GM19468 (cell line): ENCODE results near the gene ANO10.

Source experiments
- ATAC-seq: cut with Tn5 transposase; IDR thresholded peaks from one replicate; pipeline ENCODE4 v1.9.1; 2021; ENCODE audit warnings: mild to moderate bottlenecking, moderate library complexity, moderate number of reproducible peaks; ENCODE audit not compliant: unreplicated experiment; ENCODE audit errors: extremely low read depth

The ANO10 gene

DNA sequence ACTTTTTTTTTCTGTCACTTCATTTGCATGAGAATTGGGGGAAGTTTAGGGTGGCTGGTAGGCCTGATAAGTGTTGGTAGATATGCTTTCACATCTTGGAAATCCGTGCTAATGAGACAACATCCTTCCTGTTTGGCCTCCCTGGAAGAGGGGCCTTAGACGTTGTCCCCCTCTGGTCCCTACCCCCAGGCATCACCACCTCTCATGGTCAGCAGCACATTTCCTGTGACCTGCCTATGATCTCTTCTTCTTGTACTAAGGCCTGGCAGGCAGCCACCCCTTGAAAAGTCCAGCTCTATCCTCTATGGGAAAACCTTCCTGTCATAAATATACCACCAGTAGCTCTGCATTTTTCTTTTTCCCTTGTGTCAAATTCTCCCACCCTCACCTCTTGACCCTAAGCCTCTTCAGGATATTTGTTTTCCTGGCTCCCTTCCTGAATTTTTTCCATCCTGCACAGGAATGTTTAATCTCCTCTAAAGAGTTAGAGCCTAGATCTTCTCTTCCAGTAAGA lies 227.7 kb downstream of the ANO10 start:
- no peak for ATAC-seq

DNA sequence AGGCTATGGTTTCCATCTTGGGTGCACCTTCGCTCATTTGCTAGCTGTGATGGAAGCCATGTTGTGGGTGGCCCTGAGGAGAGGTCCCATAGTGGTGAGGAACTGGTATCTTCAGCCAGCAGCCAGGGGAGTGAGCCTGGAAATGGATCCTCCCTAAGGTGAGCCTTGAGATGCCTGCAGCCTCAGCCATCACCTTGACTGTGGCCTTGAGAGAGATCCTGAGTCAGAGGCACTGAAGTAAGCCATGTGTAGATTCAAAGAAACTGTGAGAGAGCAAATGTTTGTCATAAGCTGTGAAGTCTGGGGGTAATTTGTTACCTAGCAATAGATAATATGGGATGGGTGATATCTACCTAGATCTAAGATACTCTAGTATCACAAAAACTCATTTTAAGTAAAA lies 230.2 kb downstream of the ANO10 start:
- ATAC-seq: no peak

- no peak for ATAC-seq
Observed at GRCh38 chr3:43390255-43390588, 231.6 kb downstream of the ANO10 start.

- peak; percentile 44 for ATAC-seq
Observed at GRCh38 chr3:43389388-43390254, 232.2 kb downstream of the ANO10 start.

- ATAC-seq: no peak
Observed at GRCh38 chr3:43388915-43389314, 232.9 kb downstream of the ANO10 start.

DNA sequence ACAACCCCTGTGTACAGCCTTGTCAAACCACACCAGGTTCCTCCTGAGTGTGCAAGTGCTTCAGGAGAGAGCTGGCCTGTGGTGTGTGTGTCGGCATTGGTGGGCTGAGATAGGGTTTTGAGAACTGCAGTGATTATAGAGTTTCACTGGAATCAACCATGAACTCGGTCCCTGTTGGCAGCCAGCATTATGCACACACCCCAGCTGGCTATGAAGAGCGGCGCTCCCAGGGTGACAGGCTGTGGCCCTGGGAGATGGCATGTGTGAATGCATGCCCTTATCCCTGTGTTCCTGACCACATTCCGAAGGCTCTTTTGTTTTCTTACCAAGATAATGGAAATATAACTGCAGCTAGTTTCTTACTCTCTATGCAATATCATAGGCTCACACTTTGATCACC lies 233.6 kb downstream of the ANO10 start:
- no peak for ATAC-seq

- ATAC-seq: no peak
Observed at GRCh38 chr3:43379343-43379742, 242.5 kb downstream of the ANO10 start.

DNA sequence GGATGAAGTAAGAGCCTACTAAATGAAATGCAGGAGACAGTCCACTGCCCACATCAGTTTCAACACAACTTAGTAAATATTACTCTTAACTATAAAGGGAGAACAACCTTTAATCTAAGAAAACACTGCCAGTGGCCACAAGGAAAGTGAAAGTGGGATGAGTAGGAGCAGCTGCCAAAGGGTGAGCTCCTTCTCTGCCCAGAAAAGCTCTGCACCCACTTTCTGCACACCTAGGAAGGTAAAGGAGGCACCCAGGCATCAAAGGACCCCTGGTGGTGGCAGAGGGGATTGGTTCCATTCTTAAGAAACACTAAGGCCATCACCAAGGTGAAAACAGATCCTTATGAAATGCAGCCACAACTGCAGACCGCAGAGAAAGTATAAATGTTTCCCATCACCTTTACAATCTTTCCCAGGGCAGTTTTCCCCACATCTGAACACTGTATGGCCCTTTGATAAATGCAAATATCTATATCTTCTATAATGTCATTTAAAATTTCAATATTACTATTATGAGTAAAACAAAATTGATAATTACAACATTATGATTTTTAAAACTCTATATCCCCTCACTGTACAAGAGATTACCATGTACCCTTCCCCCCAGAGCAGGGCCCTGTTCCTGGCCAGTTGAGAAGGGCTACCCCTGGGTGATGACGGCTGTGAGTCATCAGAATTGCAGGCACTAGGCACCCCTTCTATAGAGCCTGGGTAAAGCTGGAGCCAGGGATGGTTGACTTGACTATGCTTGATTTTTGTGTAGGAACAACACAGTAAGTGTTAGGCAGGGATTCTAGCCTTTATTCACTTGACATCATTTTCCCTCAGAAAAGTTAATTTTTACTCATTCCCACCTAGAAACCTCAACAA lies 243.5 kb downstream of the ANO10 start:
- no peak for ATAC-seq

GRCh38 chr3:43373560-43373928 lies 248.3 kb downstream of the ANO10 start:
- ATAC-seq: no peak

DNA sequence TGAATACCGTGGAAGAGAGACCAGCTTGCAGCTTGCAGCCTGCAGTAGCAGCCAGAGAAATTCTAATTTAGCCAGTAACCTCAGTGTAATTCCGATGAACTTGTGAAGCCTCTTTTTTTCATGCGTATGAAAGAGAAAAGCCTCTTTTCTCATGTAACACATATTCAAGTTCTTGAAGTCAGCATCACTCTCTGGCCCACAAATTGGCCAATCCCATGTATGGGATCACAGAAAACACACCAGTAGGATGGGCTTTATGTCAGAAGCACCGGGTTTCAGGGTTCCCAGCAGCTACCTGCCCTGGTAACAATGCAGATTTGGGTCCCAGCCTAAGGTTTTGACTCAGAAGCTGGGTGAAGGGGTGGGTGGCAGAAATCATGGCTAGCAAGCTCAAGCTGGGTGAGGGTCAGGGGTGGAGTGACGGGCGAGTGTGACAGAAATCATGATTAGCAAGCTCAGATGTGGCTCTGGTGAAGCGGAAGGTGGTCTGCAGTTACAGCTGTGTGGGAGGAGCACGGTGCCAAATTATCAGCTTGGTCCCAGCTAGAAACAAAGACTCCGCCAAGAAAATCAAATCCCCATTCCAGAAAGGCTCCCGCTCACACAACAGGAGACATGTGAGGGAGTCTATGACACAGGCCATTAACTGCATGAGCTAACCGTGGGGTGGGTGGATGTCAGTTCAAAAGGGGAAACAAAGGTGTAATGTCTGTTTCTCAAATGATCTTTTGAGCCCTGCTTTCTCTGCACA lies 248.8 kb downstream of the ANO10 start:
- ATAC-seq: no peak

DNA sequence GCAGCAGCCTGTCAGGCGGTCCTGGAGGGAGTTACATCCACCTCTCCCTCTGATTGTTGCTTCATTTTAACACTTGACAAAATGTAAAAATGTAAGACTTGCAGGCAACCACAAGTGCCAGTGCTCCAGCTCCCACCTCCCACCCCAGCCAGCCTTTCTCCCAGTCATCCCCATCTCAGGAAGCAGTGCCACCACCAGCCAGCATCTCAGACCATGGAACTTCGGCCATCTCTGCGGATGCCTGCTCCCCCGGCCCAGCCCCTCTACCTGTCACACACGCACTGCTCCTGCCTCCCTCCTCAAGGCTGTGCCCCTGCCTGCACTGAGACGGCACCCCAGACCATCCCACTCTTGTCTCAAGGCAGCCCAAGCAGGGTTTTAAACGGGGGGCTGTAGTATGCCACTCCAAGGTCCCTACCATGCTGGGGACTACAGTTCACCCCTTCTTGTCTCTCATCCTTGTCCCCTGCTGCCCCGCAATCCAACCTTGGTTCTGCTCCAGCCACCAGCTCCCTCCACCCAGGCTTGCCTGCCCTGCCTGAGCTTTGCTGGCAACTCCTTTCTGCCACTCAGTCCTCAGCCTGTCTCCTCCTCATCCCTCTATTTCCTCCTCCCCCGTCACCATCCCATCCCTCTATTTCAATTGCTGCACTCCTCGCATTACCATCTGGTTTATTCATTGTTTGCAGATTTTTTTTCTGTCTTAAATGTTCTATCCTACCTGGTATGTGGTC lies 249.6 kb downstream of the ANO10 start:
- no peak for ATAC-seq

DNA sequence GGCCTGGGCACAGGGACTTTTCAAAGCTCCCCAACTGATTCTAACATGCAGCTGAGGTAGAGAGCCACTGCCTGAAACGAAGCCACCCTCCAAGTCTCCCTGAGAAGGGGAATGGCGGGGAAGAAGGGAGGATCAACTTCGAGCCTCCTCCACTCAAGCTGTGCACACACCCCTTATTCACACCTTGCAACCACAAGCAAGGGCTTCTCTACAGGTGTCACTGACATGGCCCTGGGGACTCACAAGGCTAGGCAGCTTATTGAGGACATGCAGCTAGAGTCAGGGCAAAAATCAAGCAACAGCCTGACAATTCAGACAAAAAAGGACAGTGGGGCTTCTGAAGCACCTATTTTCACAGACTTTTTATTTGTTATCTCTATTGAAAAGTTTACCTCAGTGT lies 250.3 kb downstream of the ANO10 start:
- ATAC-seq: no peak

DNA sequence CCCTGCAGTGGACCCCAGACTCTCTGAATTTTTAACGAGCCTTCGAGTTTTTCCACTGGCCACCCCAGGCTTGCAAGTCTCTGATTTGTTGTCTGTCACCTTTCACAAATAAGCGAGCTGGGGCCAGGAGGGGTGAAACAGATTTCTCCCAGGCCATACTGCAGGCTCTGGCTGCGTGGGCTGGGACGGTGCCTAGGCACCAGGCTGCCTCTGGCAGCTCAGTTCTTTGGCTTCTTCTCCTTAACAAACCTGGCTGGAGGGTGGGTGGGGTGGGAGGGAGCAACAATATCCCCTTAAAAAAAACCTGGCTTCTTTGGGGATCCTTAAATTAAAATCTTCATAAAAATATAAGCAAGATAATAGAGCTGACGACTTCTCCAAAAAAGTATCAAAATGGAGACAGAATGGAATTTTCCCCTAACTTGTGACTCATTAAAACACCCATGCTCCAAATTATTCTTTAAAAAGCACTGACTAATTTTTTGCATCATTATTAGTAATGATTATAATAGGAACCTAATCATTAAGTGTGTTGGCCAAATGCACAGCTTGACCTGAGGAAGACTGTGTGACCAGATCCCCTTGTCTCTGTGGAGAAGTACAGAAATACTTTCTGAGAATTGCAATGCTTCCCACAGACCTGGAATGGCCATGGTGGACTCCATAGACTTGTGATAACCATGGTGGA lies 251.4 kb downstream of the ANO10 start:
- no peak for ATAC-seq

DNA sequence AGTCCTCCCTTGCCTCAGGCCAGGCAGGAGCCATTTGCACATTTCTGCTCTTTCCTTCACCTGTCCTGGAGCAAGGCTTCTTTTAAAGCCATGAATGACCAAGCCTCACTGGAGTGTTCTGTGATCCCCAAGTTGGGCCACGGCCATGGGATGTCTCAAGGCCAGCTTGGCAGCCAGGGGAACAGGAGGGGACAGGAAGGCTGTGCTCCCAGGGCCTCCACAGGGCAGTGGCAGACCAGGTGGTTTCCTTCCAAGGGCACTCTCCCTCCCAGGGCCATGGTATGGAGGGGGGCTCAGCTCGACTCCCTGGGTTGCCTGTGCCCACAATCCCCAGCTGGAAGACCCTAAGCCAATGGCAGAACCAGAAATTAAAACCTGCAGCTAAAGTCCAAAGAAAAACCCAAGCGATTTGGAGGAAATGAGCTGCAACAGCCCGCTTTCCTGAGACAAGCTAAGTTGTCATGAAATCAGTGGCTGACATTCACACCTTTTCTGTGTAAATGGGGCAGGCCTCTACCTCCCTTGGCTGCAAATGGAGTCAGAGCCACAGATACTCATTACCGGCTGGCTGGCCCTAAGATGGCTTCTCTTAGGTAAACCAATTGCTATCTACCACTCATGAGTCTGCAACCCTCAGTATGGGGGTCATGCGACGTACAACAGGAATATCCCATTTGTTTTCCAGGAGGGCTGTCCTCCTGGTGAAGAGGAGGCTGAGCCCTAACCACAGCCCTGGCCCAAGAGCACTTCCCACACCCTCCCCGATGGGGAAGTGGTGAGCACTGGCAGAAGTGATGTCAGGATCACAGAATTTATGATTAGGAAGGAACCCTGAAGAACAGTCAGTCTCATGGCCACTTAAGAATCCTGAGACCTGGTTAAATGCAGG lies 252.2 kb downstream of the ANO10 start:
- no peak for ATAC-seq

DNA sequence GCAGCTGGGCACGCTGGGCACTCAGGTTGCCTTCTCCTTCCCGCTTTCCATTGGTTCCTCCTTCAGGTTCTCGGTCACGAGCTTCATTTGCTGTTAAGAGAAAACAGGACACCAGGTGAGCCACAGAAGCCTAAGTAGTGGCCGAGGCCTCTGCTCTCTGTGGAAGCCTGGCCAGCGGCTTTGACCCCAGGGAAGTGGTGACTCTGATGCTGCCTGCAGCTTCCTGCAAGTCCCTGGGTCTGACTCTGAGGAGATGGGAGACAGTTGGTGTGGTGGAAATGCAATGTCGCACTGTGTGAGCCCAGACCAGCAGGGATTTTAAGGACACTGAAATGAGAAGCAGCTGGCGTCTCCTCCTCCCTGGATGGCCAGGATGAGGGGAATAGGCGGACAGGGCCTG lies 254.9 kb downstream of the ANO10 start:
- no peak for ATAC-seq

GRCh38 chr3:43366481-43366880 lies 255.3 kb downstream of the ANO10 start:
- ATAC-seq: no peak

GRCh38 chr3:43365601-43366305 lies 256.1 kb downstream of the ANO10 start:
- ATAC-seq: no peak

DNA sequence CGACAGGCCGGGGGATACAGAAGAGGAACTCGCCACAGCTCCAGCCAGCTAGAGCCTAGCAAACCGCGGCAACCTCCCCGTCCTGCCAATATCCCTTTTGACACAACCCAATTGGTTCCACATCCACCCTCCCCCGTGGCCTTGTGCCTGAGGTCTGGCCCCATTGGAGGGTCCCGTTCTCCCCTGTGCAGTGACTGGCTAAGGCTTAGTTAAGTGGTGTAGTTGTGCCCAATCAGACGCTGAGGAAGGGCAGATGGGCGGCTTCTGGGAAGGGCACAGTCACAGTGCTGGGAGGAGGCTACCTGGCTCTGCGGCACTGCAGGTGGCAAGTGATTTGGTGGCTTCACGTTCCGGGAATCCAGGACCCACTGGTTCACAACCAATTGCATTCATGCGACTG lies 256.9 kb downstream of the ANO10 start:
- ATAC-seq: no peak
